Measurements from ENCODE around the gene IFI27L1. TPM values are rescaled to one million over a fixed set of nuclear protein-coding genes. Genes with fewer than 3 reads are reported as not detected.

IFI27L1 gene
- total RNA-seq, 1 donor from 2014 or later = 19.6 TPM

DNA sequence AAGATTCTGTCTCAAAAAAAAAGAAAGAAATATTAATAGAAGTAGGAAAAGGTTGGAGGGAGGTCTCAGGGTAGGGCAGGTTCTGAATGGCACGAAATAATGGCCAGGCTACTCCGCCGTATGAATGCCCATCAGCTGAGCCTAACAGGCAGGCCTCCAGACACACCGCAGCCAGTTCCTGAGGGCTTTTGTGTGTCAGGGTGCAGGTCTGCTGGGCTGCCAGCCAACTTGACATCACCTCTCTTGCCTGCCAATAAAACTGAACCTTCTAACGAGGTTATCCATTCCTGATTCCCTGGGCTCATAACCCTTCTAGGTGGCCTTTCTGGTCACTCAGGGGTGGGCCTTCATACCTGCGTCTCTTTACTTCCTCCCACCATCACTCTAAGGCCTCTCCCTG, 32.4 kb downstream of the IFI27L1 start:
- peak; percentile 69 for DNase-seq (ENCODE audit: low spot score)

- peak; percentile 41 for DNase-seq (ENCODE audit: low spot score)
These were observed 32.9 kb downstream of the IFI27L1 start for GRCh38 chr14:94113908-94114588.

DNA sequence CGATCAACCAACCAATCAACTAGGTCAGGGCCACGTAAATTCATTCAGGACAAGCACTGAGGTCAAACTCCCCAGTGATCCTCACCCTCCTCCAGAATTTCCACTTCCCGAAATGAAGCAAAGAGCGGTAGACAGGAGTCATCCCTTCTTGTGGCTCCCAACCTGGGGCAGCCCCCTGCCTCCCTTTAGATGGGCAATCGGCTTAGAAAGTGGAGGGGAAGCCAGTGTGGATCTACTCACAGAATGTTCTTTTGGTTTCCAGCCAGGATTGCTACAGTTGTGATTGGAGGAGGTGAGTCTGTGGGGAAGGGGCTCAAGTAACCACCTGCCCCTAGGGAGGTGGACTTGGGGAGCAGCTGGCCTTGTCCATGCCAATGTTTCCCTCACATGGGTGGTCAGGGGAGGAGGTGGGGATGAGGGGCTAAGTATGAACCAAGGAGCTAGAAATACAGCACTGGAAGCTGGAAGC, 33.5 kb downstream of the IFI27L1 start:
- DNase-seq (ENCODE audit: low spot score) = peak; percentile 75

DNA sequence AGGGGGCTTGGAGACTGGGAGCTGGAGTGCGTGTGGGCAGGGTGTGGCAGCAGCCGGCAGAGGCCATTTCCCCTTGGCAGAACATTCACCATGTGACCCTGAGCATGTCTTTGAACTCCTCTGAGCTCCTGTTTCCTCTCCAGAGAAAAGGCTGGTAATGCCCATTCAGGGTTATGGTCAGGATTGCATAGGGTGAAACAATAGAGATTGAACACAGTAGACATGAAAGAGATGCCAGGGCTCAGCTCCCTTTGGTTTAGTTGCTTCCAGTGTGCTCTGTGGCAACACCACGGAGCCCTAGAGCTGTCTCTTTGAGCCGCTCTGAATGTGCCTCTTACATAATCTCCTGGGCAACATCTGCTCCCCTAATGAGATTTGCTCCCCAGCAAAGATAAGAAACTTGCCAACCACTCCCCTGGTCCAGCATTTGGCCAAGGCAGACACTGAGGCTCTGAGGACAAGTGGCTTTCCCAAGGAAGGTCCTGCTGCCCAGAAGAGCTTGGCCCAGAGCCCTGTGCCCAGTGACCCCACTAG, 34.0 kb downstream of the IFI27L1 start:
- peak; percentile 77 for DNase-seq (ENCODE audit: low spot score)

DNA sequence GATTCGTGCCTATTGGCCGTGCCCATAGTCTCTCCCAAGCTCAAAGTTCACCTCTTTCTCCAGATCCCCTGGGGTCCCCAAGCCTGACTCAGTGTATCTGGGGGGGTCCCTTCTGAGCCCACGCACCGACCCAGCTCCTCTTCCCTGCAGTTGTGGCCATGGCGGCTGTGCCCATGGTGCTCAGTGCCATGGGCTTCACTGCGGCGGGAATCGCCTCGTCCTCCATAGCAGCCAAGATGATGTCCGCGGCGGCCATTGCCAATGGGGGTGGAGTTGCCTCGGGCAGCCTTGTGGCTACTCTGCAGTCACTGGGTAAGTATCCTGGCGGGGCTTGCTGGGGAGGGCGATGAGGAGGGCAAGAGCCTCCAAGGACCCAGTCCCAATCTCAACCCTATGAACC, 34.5 kb downstream of the IFI27L1 start:
- DNase-seq (ENCODE audit: low spot score) = peak; percentile 85

DNA sequence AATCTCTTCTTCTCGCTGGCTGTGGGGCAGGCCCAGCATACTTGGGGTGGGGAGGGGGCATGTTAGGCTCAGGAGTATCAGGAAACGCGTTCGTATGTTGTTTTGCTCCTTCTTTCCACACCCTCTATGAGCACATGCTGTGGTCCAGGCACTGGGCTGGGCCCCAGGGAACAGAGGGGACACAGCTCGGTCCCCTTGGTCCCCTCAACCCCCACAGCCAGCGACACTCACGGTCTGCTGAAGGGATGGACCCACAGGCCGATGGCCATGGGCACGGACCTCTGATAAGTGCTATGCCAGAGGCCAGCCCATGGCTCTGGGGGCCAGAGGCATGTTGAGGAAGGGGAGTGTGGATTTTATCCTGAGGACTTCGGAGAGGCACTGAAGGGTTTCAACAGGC, 35.6 kb downstream of the IFI27L1 start:
- DNase-seq (ENCODE audit: low spot score) = peak; percentile 86

DNA sequence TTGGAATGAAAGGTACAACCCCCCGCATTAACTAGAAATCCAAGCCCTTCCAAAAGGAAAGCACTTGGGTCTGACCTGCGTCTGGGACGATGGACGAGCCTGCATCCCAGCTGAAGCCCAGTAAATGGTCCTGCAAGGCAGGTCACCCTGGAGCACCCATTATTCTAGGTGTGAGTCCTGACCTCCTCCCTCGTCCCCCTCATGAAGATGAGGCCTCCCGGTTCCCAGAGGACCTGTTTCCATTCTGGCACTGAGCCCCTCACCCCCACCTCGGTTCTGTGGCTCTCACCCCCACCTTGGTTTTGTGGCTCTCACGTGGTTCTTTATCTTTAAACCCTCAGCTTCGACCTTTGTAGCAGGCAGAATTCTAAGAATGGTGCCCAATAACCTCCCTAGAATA, 36.7 kb downstream of the IFI27L1 start:
- peak; percentile 35 for DNase-seq (ENCODE audit: low spot score)

GRCh38 chr14:94119071-94119470, 38.0 kb downstream of the IFI27L1 start:
- peak; percentile 39 for DNase-seq (ENCODE audit: low spot score)

DNA sequence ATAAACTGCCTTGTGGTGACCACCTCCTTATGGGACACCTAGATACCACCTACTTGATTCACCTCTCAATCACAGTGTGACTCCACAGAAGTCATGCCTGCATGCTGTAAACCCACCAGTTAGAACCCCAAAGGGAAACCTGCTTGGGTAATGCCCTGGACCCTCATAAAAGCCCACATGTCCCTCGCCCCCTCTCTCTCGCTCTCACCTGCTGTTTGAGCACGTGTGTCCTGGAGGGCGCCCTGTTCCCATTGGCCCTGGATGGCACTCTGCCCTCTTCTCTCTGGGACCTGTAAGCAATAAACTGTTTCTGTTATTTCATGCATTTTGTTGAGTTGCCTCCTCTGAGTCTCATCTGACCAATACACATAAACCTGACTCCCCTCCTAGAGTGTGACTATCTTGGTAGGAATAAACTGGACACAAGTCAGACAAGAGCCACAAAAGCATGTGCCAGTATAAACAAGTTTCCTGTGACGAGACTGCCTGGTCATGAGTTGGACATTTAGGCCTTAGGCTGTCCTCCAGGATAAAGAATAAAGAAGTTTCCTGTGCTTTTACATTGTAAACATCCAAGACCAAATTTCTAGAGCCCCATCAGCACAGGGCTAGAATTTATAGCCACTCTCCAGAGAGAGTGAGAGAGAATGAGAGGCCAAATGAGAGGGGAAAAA, 39.7 kb downstream of the IFI27L1 start:
- DNase-seq (ENCODE audit: low spot score) = peak; percentile 47

DNA sequence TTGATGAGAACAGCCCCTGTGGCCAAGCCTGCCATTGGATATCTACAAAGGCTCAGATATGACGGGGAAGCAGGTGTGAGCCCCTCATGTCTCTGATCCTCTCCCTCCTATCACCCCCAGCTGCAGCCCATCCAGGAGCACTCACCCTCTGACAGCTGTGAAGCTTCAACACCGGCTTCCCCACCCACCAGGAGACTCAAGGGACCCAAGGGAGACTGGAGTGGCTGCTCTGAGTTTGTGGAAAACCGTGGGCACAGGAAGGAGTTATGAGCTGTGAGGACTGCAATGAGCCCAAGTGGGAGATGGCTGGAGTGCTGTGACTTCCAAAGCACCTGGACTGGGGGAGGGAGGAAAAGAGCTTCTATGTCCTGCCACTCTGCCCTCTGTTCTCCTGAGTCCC, 40.4 kb downstream of the IFI27L1 start:
- DNase-seq (ENCODE audit: low spot score) = peak; percentile 45

- DNase-seq (ENCODE audit: low spot score) = peak; percentile 28
These were observed 41.3 kb downstream of the IFI27L1 start for GRCh38 chr14:94122438-94122837.

GRCh38 chr14:94123296-94123695, 42.2 kb downstream of the IFI27L1 start:
- peak; percentile 64 for DNase-seq (ENCODE audit: low spot score)

DNA sequence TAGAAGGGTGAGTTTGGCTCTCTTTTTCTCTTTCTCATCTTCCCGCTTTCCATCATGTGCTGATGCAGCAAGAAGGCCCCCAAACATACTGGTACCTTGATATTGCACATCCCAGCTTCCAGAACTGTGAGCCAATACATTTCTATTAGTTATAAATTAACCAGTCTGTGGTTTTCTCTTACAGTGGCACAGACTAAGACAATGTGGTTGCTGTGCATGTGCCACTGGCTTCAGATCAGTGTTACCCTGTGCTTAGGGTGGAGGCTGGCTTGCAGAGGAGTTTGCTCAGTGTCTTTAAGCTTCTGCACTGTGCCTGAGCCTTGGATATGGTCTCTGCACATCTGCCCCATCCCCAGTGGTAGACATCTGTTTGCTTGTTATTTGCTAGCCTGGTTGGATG, 42.8 kb downstream of the IFI27L1 start:
- no peak for DNase-seq (ENCODE audit: low spot score)

DNA sequence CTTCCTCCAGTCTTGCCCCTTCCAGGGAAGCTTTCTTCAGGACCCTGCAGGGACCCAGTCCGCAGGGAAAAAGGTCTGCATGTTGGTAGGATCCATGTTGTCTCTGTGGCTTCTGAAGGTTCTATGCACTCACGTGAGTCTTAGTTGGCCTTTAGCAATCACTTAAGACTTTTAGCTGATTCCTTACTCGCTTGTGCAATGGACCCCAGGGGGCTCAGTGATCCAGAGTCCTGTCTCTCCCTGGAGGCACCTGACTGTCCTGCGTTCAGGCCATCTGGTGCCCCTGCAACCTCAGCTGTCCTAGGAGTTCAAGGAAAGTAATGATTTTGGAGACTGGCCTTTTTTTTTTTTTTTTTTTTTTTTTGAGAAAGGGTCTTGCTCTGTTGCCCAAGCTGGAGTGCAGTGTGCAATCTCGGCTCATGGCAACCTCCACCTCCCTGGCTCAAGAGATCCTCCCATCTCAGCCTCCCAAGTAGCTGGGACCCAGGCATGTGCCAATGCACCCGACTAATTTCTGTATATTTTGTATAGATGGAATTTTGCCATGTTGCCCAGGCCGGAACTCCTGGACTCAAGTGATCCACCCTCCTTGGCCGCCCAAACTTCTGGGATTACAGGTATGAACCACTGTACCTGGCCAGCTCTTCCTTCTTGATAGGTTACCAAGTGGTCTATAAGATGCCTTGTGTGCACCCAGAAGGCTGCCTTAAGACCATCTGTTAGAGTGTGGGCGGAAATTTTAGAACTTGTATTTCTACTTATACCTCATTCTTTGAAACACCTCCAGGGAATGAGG, 43.7 kb downstream of the IFI27L1 start:
- DNase-seq (ENCODE audit: low spot score) = peak; percentile 26

- peak; percentile 64 for DNase-seq (ENCODE audit: low spot score)
These were observed 44.7 kb downstream of the IFI27L1 start for GRCh38 chr14:94125659-94126418.

- no peak for DNase-seq (ENCODE audit: low spot score)
These were observed 45.2 kb downstream of the IFI27L1 start for GRCh38 chr14:94126419-94126677.

DNA sequence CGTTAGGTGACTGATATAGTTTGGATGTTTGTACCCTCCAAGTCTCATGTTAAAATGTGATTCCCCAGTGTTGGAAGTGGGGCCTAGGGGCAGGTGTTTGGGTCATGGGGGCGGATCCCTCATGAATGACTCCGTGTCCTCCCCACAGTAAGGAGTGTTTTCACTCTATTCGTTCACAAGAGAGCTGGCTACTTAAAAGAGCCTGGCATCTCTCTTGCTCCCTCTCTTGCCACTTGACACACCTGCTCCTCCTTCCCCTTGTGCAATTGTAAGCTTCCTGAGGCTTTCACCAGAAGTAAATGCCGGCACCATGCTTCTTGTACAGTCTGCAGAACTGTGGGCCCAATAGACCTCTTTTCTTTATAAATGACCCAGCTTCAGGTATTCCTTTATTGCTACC, 45.7 kb downstream of the IFI27L1 start:
- DNase-seq (ENCODE audit: low spot score) = no peak

DNA sequence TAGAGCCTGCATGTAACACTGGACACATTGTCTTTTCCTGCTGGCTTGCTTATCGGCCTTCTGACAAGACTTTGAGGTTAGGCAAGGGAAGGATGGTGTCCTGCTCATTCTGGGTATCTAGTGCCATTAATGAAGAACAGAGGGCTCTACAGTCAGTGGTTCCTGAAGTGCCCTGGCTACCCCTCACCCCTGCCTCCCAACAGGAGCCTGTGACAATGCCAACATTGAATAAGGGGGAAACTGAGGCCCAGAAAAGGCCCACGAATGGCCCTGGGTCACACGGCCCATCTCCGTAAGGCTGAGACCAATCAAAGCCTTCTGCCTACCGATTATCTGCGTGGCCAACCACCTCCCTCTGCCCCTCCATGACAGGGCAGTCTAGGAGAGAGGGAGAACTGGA, 46.2 kb downstream of the IFI27L1 start:
- no peak for DNase-seq (ENCODE audit: low spot score)

DNA sequence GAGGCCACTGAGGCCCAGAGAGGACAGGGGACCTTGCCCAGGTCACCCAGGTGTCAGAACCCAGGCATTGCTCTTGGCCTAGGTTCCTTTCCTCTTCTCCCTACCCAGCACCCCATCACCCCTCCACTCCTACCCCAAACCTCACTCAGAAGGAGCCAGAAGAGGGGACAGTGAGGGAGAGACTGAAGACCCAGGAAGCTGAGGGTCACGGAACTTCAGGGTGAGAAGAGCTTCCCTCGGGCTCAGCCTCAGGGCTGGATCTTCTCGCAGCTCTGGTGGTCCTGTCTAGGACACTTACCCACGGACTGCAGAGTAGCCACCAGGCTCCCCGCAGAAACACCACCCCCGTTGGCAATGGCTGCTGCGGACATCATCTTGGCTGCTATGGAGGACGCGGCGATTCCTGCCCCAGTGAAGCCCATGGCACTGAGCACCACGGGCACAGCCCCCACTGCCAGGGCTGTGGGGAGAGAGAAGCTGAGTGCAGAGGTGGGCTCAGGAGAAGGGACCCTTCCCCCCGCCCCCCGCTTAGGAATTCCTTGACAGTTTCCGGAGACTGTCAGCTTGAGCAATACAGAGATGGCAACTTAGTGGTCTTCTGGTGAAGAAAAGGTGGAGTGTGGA, 47.2 kb downstream of the IFI27L1 start:
- no peak for DNase-seq (ENCODE audit: low spot score)

DNA sequence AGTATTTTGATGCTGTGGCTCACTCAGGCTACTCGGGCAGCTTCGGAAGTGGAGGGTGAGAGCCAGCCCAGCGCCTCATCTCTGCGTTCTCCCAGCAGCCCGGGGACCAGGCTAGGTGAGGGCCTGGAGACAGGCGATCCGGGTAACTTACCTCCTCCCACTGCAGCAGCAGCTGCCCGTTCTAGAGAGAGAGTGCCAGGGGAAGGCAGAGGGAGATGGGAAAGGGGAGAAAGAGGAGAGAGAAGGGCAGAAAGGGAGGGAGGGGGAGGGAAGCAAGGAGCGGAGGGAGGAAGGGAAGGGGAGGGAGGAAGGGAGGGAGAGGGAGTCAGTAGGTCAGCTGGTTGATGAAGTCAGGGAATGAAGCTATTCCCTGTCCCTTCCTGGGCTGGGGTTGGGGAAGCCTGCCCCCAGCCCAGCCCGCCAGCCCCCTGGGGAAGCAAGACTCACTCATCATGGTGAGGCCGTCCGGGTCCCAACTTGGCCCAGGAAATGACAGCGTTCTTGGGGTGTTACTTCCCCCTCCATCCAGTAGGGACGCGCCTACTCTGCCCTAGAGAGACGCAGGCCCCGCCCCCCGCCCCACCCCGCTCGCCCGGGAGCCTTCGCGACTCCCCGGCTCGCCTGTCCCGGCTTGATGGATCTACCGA, 48.1 kb downstream of the IFI27L1 start, which contains the start of gene IFI27L2:
Gene IFI27L2, minus strand, starts transcription at position 494 of the 647 bp plus-strand sequence. Its CDS starts 40 bp downstream, at position 454.
- DNase-seq (ENCODE audit: low spot score) = peak; percentile 90

All from mesenteric fat pad (tissue), 1 donor.